ENCODE measurements around the gene ABCG1. TPM values are rescaled to one million over a fixed set of nuclear protein-coding genes. Genes with fewer than 3 reads are reported as not detected.
"Not testable (repeated sequence)": the region's sequence is repeated elsewhere in the genome, so short reads cannot be mapped to it uniquely, and the experiment has no call there.

Gene ABCG1
- total and polyA plus RNA-seq, 5 donors from 2014 or later, result 17.0 to 86.3 (median 24.3) TPM

- H3K9me3 ChIP-seq (ENCODE audit: control insufficient read depth in 2 of 2, low read length in 2 of 2), result no peaks in the 10 kb centered on the region
- peaks cover 0 to 2% (median 0%) of the 10 kb centered on the region in 7 donors for H3K9me3 Mint-ChIP-seq
- H3K36me3 Mint-ChIP-seq, result peaks cover 57% of the 10 kb centered on the region
- no peak overlapping the region for H3K4me3 ChIP-seq (ENCODE audit: low read depth, low read length)
- no peaks in the 10 kb centered on the region for H3K27me3 ChIP-seq (ENCODE audit: control insufficient read depth, insufficient read depth, low read length)
- H3K4me1 Mint-ChIP-seq, result no peaks in the 10 kb centered on the region
- H3K4me3 Mint-ChIP-seq, result peak overlapping the region in 1 of 4 donors; percentile 31
- DNase-seq, result no peak
- no peak for ATAC-seq (ENCODE audit: low read depth in 2 of 2)
- H3K4me1 ChIP-seq (ENCODE audit: control insufficient read depth, insufficient read depth, low read length, poor library complexity, severe bottlenecking), result no peaks in the 10 kb centered on the region
- no peak overlapping the region for H3K27ac Mint-ChIP-seq
- H3K36me3 ChIP-seq (ENCODE audit: control insufficient read depth, insufficient read depth, low read length), result peaks cover 83% of the 10 kb centered on the region
- H3K27me3 Mint-ChIP-seq, result no peaks in the 10 kb centered on the region
- H3K27ac ChIP-seq (ENCODE audit: insufficient read depth, low read length, poor library complexity, severe bottlenecking), result no peak overlapping the region
These were observed 70.0 kb downstream of the ABCG1 start for GRCh38 chr21:42288962-42289361.

GRCh38 chr21:42289926-42290325, 71.0 kb downstream of the ABCG1 start:
- peaks cover 83% of the 10 kb centered on the region for H3K36me3 ChIP-seq (ENCODE audit: control insufficient read depth, insufficient read depth, low read length)
- ATAC-seq (ENCODE audit: low read depth in 2 of 2) (no peak), DNase-seq (no peak)
- Mint-ChIP-seq H3K9me3 (peaks cover 0 to 2% (median 0%) of the 10 kb centered on the region in 7 donors), H3K4me1 (no peaks in the 10 kb centered on the region), H3K27me3 (no peaks in the 10 kb centered on the region), H3K4me3 (no peak overlapping the region), H3K36me3 (peaks cover 60% of the 10 kb centered on the region), H3K27ac (peak overlapping the region in 1 of 3 donors; percentile 51)
- no peaks in the 10 kb centered on the region for H3K27me3 ChIP-seq (ENCODE audit: control insufficient read depth, insufficient read depth, low read length)
- H3K27ac ChIP-seq (ENCODE audit: insufficient read depth, low read length, poor library complexity, severe bottlenecking), result no peak overlapping the region
- H3K9me3 ChIP-seq (ENCODE audit: control insufficient read depth in 2 of 2, low read length in 2 of 2), result no peaks in the 10 kb centered on the region
- no peak overlapping the region for H3K4me3 ChIP-seq (ENCODE audit: low read depth, low read length)
- no peaks in the 10 kb centered on the region for H3K4me1 ChIP-seq (ENCODE audit: control insufficient read depth, insufficient read depth, low read length, poor library complexity, severe bottlenecking)

GRCh38 chr21:42290505-42290904, 71.6 kb downstream of the ABCG1 start:
- Histone ChIP-seq H3K27me3 (ENCODE audit: control insufficient read depth, insufficient read depth, low read length) (no peaks in the 10 kb centered on the region), H3K4me1 (ENCODE audit: control insufficient read depth, insufficient read depth, low read length, poor library complexity, severe bottlenecking) (no peaks in the 10 kb centered on the region), H3K36me3 (ENCODE audit: control insufficient read depth, insufficient read depth, low read length) (peaks cover 81% of the 10 kb centered on the region), H3K4me3 (ENCODE audit: low read depth, low read length) (no peak overlapping the region), H3K27ac (ENCODE audit: insufficient read depth, low read length, poor library complexity, severe bottlenecking) (no peak overlapping the region), H3K9me3 (ENCODE audit: control insufficient read depth in 2 of 2, low read length in 2 of 2) (no peaks in the 10 kb centered on the region)
- Mint-ChIP-seq H3K36me3 (peaks cover 60% of the 10 kb centered on the region), H3K9me3 (peaks cover 0 to 2% (median 0%) of the 10 kb centered on the region in 7 donors), H3K27ac (no peak overlapping the region), H3K27me3 (no peaks in the 10 kb centered on the region), H3K4me3 (no peak overlapping the region), H3K4me1 (no peaks in the 10 kb centered on the region)
- DNase-seq, result no peak
- no peak for ATAC-seq (ENCODE audit: low read depth in 2 of 2)

- Mint-ChIP-seq H3K27me3 (no peaks in the 10 kb centered on the region), H3K27ac (peak overlapping the region in 1 of 3 donors; percentile 55), H3K4me3 (no peak overlapping the region), H3K4me1 (no peaks in the 10 kb centered on the region), H3K9me3 (peaks cover 0 to 5% (median 0%) of the 10 kb centered on the region in 7 donors), H3K36me3 (peaks cover 60% of the 10 kb centered on the region)
- no peak overlapping the region for H3K27ac ChIP-seq (ENCODE audit: insufficient read depth, low read length, poor library complexity, severe bottlenecking)
- peaks cover 81% of the 10 kb centered on the region for H3K36me3 ChIP-seq (ENCODE audit: control insufficient read depth, insufficient read depth, low read length)
- ATAC-seq (ENCODE audit: low read depth in 2 of 2) (no peak), DNase-seq (no peak)
- no peaks in the 10 kb centered on the region for H3K9me3 ChIP-seq (ENCODE audit: control insufficient read depth in 2 of 2, low read length in 2 of 2)
- no peaks in the 10 kb centered on the region for H3K4me1 ChIP-seq (ENCODE audit: control insufficient read depth, insufficient read depth, low read length, poor library complexity, severe bottlenecking)
- H3K4me3 ChIP-seq (ENCODE audit: low read depth, low read length), result no peak overlapping the region
- no peaks in the 10 kb centered on the region for H3K27me3 ChIP-seq (ENCODE audit: control insufficient read depth, insufficient read depth, low read length)
These were observed 72.2 kb downstream of the ABCG1 start for GRCh38 chr21:42291003-42291750.

GRCh38 chr21:42291751-42292562, 73.0 kb downstream of the ABCG1 start:
- Histone ChIP-seq H3K4me3 (ENCODE audit: low read depth, low read length) (no peak overlapping the region), H3K27ac (ENCODE audit: insufficient read depth, low read length, poor library complexity, severe bottlenecking) (no peak overlapping the region), H3K36me3 (ENCODE audit: control insufficient read depth, insufficient read depth, low read length) (peaks cover 81% of the 10 kb centered on the region), H3K4me1 (ENCODE audit: control insufficient read depth, insufficient read depth, low read length, poor library complexity, severe bottlenecking) (no peaks in the 10 kb centered on the region), H3K9me3 (ENCODE audit: control insufficient read depth in 2 of 2, low read length in 2 of 2) (no peaks in the 10 kb centered on the region), H3K27me3 (ENCODE audit: control insufficient read depth, insufficient read depth, low read length) (no peaks in the 10 kb centered on the region)
- Mint-ChIP-seq H3K27me3 (no peaks in the 10 kb centered on the region), H3K9me3 (peaks cover 0 to 5% (median 0%) of the 10 kb centered on the region in 7 donors), H3K4me3 (no peak overlapping the region), H3K4me1 (no peaks in the 10 kb centered on the region), H3K27ac (no peak overlapping the region), H3K36me3 (peaks cover 55% of the 10 kb centered on the region)
- peak in 1 of 3 donors; percentile 22 for DNase-seq
- ATAC-seq (ENCODE audit: low read depth in 2 of 2), result no peak

GRCh38 chr21:42292563-42293142, 73.7 kb downstream of the ABCG1 start:
- not testable (repeated sequence) for H3K27me3 ChIP-seq (ENCODE audit: control insufficient read depth, insufficient read depth, low read length); H3K4me1 Mint-ChIP-seq; H3K27ac Mint-ChIP-seq; H3K27ac ChIP-seq (ENCODE audit: insufficient read depth, low read length, poor library complexity, severe bottlenecking); H3K27me3 Mint-ChIP-seq; H3K9me3 Mint-ChIP-seq; ATAC-seq (ENCODE audit: low read depth in 2 of 2); H3K4me3 ChIP-seq (ENCODE audit: low read depth, low read length); DNase-seq; H3K4me3 Mint-ChIP-seq; H3K9me3 ChIP-seq (ENCODE audit: control insufficient read depth in 2 of 2, low read length in 2 of 2); H3K4me1 ChIP-seq (ENCODE audit: control insufficient read depth, insufficient read depth, low read length, poor library complexity, severe bottlenecking)
- peaks cover 80% of the 10 kb centered on the region for H3K36me3 ChIP-seq (ENCODE audit: control insufficient read depth, insufficient read depth, low read length)
- H3K36me3 Mint-ChIP-seq, result peaks cover 53% of the 10 kb centered on the region

- Histone ChIP-seq H3K27me3 (ENCODE audit: control insufficient read depth, insufficient read depth, low read length) (no peaks in the 10 kb centered on the region), H3K4me1 (ENCODE audit: control insufficient read depth, insufficient read depth, low read length, poor library complexity, severe bottlenecking) (no peaks in the 10 kb centered on the region), H3K36me3 (ENCODE audit: control insufficient read depth, insufficient read depth, low read length) (peaks cover 72% of the 10 kb centered on the region), H3K4me3 (ENCODE audit: low read depth, low read length) (no peak overlapping the region), H3K27ac (ENCODE audit: insufficient read depth, low read length, poor library complexity, severe bottlenecking) (no peak overlapping the region), H3K9me3 (ENCODE audit: control insufficient read depth in 2 of 2, low read length in 2 of 2) (no peaks in the 10 kb centered on the region)
- Mint-ChIP-seq H3K27ac (no peak overlapping the region), H3K36me3 (peaks cover 42% of the 10 kb centered on the region), H3K4me3 (no peak overlapping the region), H3K9me3 (peaks cover 0 to 5% (median 0%) of the 10 kb centered on the region in 7 donors), H3K4me1 (no peaks in the 10 kb centered on the region), H3K27me3 (no peaks in the 10 kb centered on the region)
- DNase-seq, result no peak
- no peak for ATAC-seq (ENCODE audit: low read depth in 2 of 2)
These were observed 74.8 kb downstream of the ABCG1 start for GRCh38 chr21:42293649-42294272.

Measured in CD4-positive, CD25-positive, alpha-beta regulatory T cell (primary cell).